Astrocyte (in vitro differentiated cells and primary cell): ENCODE results near the gene PTPN13.

ENCODE experiments used
- CTCF ChIP-seq: IDR thresholded peaks from 2 replicates; pipeline ENCODE4 v1.5.1; 2011; ENCODE audit warnings: low read depth, mild to moderate bottlenecking, inconsistent platforms, low read length, moderate library complexity; ENCODE audit not compliant: insufficient read depth
- EZH2 ChIP-seq: IDR thresholded peaks from 2 replicates; pipeline ENCODE4 v1.6.1; 2012; ENCODE audit warnings: mild to moderate bottlenecking, low read length, inconsistent platforms; ENCODE audit not compliant: insufficient read depth

GRCh38 chr4:86652332-86652932 is 58.3 kb downstream of the PTPN13 start:
- TF ChIP-seq CTCF (no peak), EZH2 (no peak)
